HT-29 (cell line): ENCODE measurements around the gene RGSL1. TPM values are rescaled to one million over a fixed set of nuclear protein-coding genes. Genes with fewer than 3 reads are reported as not detected.

ENCODE experiments used
- small RNA-seq: library from RNA; depleted of rRNA; stranded (forward); fragments of <200 nt; gene quantifications from one replicate; pipeline ENCODE3, GENCODE V24; 2014
- total RNA-seq: library from RNA; depleted of rRNA; stranded (reverse); fragments of >200 nt; shearing (Covaris generic); gene quantifications from 2 replicates; pipeline ENCODE4 v1.2.3, GENCODE V29; 2014; rRNA removed

The RGSL1 gene
- total RNA-seq, 1 experiment from 2014 or later, result not detected

Small RNAs within 50 kb of the gene (small RNA-seq; reads per million reads assigned to genes)
- not detected for gene RF00017

Other genes starting within 250 kb of the RGSL1 start
- gene GLUL, start 58.4 kb upstream of the RGSL1 start, total RNA-seq, result 212 and 243 TPM in 2 replicates
- not detected in 2 replicates for gene TEDDM1, start 49.5 kb upstream of the RGSL1 start, total RNA-seq
- 1.6 and 1.9 TPM in 2 replicates for gene RNASEL, start 139.1 kb downstream of the RGSL1 start, total RNA-seq
- 3.1 and 5.1 TPM in 2 replicates for gene RGS16, start 154.2 kb downstream of the RGSL1 start, total RNA-seq
- not detected in 2 replicates for gene RGS8, start 234.4 kb downstream of the RGSL1 start, total RNA-seq